Liver (tissue), 9 donors: ENCODE measurements around the gene LGALS9. TPM values are rescaled to one million over a fixed set of nuclear protein-coding genes. Genes with fewer than 3 reads are reported as not detected.

Experiments used
- DNase-seq: peaks from one replicate; pipeline ENCODE4 v3.0.0-alpha.2; 2017; ENCODE audit warnings: low spot score
- H3K27ac ChIP-seq, 2 donors: one replicate each; pipeline ENCODE4 v1.7.0; 2013; ENCODE audit warnings: inconsistent platforms in 2 of 2, low read length in 2 of 2, control low read depth in 1 of 2, low read depth in 1 of 2, mild to moderate bottlenecking in 1 of 2
- H3K27me3 ChIP-seq, 4 donors: one replicate each; pipeline versions ENCODE4 v1.6.1 to v1.7.0; 2013; ENCODE audit warnings: low read length in 3 of 4, inconsistent platforms in 1 of 4, mild to moderate bottlenecking in 1 of 4, moderate library complexity in 1 of 4; ENCODE audit not compliant: control insufficient read depth in 4 of 4, insufficient read depth in 4 of 4
- H3K36me3 ChIP-seq, 4 donors: one replicate each; pipeline versions ENCODE4 v1.6.1 to v1.7.0; 2013; ENCODE audit warnings: low read length in 3 of 4, mild to moderate bottlenecking in 3 of 4, low read depth in 1 of 4, moderate library complexity in 1 of 4; ENCODE audit not compliant: control insufficient read depth in 4 of 4, insufficient read depth in 3 of 4
- H3K4me1 ChIP-seq, 4 donors: one replicate each; pipeline versions ENCODE4 v1.6.1 to v1.7.0; 2013; ENCODE audit warnings: low read length in 3 of 4, mild to moderate bottlenecking in 3 of 4, moderate library complexity in 1 of 4; ENCODE audit not compliant: control insufficient read depth in 4 of 4, insufficient read depth in 4 of 4
- H3K4me3 ChIP-seq, 3 donors: one replicate each; pipeline versions ENCODE4 v1.6.1 to v1.7.0; 2013; ENCODE audit warnings: low read length in 3 of 3, control low read depth in 1 of 3, low read depth in 1 of 3, mild to moderate bottlenecking in 1 of 3
- H3K9ac ChIP-seq, 2 donors: one replicate each; pipeline ENCODE4 v1.7.0; 2013; ENCODE audit warnings: low read length in 2 of 2, mild to moderate bottlenecking in 2 of 2, moderate library complexity in 2 of 2, control low read depth in 1 of 2, low read depth in 1 of 2
- H3K9me3 ChIP-seq, 4 donors: one replicate each; pipeline versions ENCODE4 v1.6.1 to v1.7.0; 2013; ENCODE audit warnings: low read length in 3 of 4; ENCODE audit not compliant: control insufficient read depth in 4 of 4
- ATF3 ChIP-seq: IDR thresholded peaks from 2 replicates; pipeline ENCODE4 v1.6.1; 2016; ENCODE audit warnings: antibody characterized with exemption
- CTCF ChIP-seq: fragments of 150-350 bp; IDR thresholded peaks from 2 replicates; pipeline ENCODE4 v1.5.1; 2017; ENCODE audit warnings: improper control_type of control experiment, low read depth, low read length; ENCODE audit not compliant: missing input control
- EGR1 ChIP-seq, 2 donors: IDR thresholded peaks; 2 replicates each; pipeline ENCODE4 v1.6.1; 2016 to 2018; ENCODE audit warnings: antibody characterized with exemption in 2 of 2, low read depth in 2 of 2
- FOXA1 ChIP-seq: IDR thresholded peaks from 2 replicates; pipeline ENCODE4 v1.6.1; 2016; ENCODE audit warnings: antibody characterized with exemption
- FOXA2 ChIP-seq: IDR thresholded peaks from 2 replicates; pipeline ENCODE4 v1.6.1; 2016; ENCODE audit warnings: antibody characterized with exemption
- GABPA ChIP-seq, 2 donors: IDR thresholded peaks in 1 of 2; conservative IDR thresholded peaks in 1 of 2; 2 replicates each; pipeline ENCODE4 v1.6.1; 2016; ENCODE audit warnings: antibody characterized with exemption in 2 of 2, mild to moderate bottlenecking in 1 of 2, moderate library complexity in 1 of 2
- HNF4A ChIP-seq, 2 donors: conservative IDR thresholded peaks; 2 replicates each; pipeline ENCODE4 v1.6.1; 2016; ENCODE audit warnings: antibody characterized with exemption in 2 of 2, mild to moderate bottlenecking in 2 of 2
- HNF4G ChIP-seq: IDR thresholded peaks from 2 replicates; pipeline ENCODE4 v1.6.1; 2016; ENCODE audit warnings: antibody characterized with exemption
- JUND ChIP-seq, 2 donors: IDR thresholded peaks; 2 replicates each; pipeline ENCODE4 v1.6.1; 2016; ENCODE audit warnings: antibody characterized with exemption in 2 of 2
- NR2F2 ChIP-seq: IDR thresholded peaks from 2 replicates; pipeline ENCODE4 v1.6.1; 2016; ENCODE audit warnings: antibody characterized with exemption
- RAD21 ChIP-seq, 2 donors: IDR thresholded peaks; 2 replicates each; pipeline ENCODE4 v1.6.1; 2016; ENCODE audit warnings: antibody characterized with exemption in 2 of 2, mild to moderate bottlenecking in 2 of 2
- RXRA ChIP-seq, 2 donors: IDR thresholded peaks; 2 replicates each; pipeline ENCODE4 v1.6.1; 2017 to 2018; ENCODE audit warnings: antibody characterized with exemption in 2 of 2, mild to moderate bottlenecking in 1 of 2
- SP1 ChIP-seq: IDR thresholded peaks from 2 replicates; pipeline ENCODE4 v1.6.1; 2018; ENCODE audit warnings: antibody characterized with exemption, mild to moderate bottlenecking
- TAF1 ChIP-seq: conservative IDR thresholded peaks from 2 replicates; pipeline ENCODE4 v1.6.1; 2016; ENCODE audit warnings: antibody characterized with exemption, mild to moderate bottlenecking
- WGBS: extraction: QIAGEN DNeasy Blood & Tissue Kit; methylation state at CpG from one replicate; pipeline ENCODE4 v1.1.7; 2013; 5-methylcytosine and 5-hydroxymethylcytosine counted together
- polyA plus RNA-seq, 2 donors: library from polyadenylated mRNA; stranded (reverse) in 1 of 2; unstranded in 1 of 2; fragments of 200-250 nt in 1 of 2; fragments of >200 nt in 1 of 2; fragmentation: Nextera tagmentation in 1 of 2; extraction: Ambion mirVana in 1 of 2; gene quantifications; one replicate each; pipeline versions ENCODE4 v1.2.1 to v1.2.3, GENCODE V29; 2013 to 2015
- total RNA-seq, 2 donors: library from RNA; depleted of rRNA; stranded (reverse); fragments of >200 nt; gene quantifications; one replicate each; pipeline ENCODE4 v1.2.3, GENCODE V29; 2014
- TF ChIP-seq, protein P1 (sequence below): IDR thresholded peaks from 2 replicates; pipeline ENCODE4 v1.6.1; 2016; ENCODE audit warnings: antibody characterized with exemption
- TF ChIP-seq, protein P2 (sequence below): IDR thresholded peaks from 2 replicates; pipeline ENCODE4 v1.6.1; 2016; ENCODE audit warnings: antibody characterized with exemption
- TF ChIP-seq, protein P3 (sequence below): IDR thresholded peaks from 2 replicates; pipeline ENCODE4 v1.6.1; 2016; ENCODE audit warnings: antibody characterized with exemption, mild to moderate bottlenecking
- donor health status: healthy.
- donor health status: healthy.
- donor health status: healthy.
- donor health status: healthy.
- donor health status: healthy.

Gene LGALS9
- total and polyA plus RNA-seq, 4 donors: 6.1 to 24.7 (median 13.5) TPM

GRCh38 chr17:27664606-27664965 is 33.6 kb downstream of the LGALS9 start:
- no peak for DNase-seq
- 82% methylated on average over 2 of the region's 2 CpGs for WGBS
- TF ChIP-seq GABPA (IDR thresholded peaks at IDR 0.05 in 1 of 2, conservative IDR thresholded peaks at IDR 0.05 in 1 of 2) (no peak), TAF1 (no peak), FOXA2 (no peak), CTCF (no peak), NR2F2 (no peak), HNF4A (conservative IDR thresholded peaks at IDR 0.05) (no peak), EGR1 (IDR thresholded peaks at IDR 0.05; ENCODE audit: low read depth in 2 of 2) (no peak), RXRA (IDR thresholded peaks at IDR 0.05) (no peak), JUND (IDR thresholded peaks at IDR 0.05) (no peak), FOXA1 (no peak), SP1 (no peak), RAD21 (IDR thresholded peaks at IDR 0.05) (no peak)
- TF ChIP-seq, protein P1, sequence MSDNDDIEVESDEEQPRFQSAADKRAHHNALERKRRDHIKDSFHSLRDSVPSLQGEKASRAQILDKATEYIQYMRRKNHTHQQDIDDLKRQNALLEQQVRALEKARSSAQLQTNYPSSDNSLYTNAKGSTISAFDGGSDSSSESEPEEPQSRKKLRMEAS: no peak
- TF ChIP-seq, protein P2, sequence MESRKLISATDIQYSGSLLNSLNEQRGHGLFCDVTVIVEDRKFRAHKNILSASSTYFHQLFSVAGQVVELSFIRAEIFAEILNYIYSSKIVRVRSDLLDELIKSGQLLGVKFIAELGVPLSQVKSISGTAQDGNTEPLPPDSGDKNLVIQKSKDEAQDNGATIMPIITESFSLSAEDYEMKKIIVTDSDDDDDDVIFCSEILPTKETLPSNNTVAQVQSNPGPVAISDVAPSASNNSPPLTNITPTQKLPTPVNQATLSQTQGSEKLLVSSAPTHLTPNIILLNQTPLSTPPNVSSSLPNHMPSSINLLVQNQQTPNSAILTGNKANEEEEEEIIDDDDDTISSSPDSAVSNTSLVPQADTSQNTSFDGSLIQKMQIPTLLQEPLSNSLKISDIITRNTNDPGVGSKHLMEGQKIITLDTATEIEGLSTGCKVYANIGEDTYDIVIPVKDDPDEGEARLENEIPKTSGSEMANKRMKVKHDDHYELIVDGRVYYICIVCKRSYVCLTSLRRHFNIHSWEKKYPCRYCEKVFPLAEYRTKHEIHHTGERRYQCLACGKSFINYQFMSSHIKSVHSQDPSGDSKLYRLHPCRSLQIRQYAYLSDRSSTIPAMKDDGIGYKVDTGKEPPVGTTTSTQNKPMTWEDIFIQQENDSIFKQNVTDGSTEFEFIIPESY: no peak
- TF ChIP-seq, protein P3, sequence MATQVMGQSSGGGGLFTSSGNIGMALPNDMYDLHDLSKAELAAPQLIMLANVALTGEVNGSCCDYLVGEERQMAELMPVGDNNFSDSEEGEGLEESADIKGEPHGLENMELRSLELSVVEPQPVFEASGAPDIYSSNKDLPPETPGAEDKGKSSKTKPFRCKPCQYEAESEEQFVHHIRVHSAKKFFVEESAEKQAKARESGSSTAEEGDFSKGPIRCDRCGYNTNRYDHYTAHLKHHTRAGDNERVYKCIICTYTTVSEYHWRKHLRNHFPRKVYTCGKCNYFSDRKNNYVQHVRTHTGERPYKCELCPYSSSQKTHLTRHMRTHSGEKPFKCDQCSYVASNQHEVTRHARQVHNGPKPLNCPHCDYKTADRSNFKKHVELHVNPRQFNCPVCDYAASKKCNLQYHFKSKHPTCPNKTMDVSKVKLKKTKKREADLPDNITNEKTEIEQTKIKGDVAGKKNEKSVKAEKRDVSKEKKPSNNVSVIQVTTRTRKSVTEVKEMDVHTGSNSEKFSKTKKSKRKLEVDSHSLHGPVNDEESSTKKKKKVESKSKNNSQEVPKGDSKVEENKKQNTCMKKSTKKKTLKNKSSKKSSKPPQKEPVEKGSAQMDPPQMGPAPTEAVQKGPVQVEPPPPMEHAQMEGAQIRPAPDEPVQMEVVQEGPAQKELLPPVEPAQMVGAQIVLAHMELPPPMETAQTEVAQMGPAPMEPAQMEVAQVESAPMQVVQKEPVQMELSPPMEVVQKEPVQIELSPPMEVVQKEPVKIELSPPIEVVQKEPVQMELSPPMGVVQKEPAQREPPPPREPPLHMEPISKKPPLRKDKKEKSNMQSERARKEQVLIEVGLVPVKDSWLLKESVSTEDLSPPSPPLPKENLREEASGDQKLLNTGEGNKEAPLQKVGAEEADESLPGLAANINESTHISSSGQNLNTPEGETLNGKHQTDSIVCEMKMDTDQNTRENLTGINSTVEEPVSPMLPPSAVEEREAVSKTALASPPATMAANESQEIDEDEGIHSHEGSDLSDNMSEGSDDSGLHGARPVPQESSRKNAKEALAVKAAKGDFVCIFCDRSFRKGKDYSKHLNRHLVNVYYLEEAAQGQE: no peak
- Histone ChIP-seq H3K36me3 (no peaks in the 10 kb centered on the region), H3K9me3 (no peaks in the 10 kb centered on the region), H3K27ac (no peak overlapping the region), H3K4me1 (no peaks in the 10 kb centered on the region), H3K27me3 (no peaks in the 10 kb centered on the region), H3K4me3 (no peak overlapping the region), H3K9ac (no peak overlapping the region)

GRCh38 chr17:27665549-27665948 is 34.6 kb downstream of the LGALS9 start:
- no peak overlapping the region for H3K9ac ChIP-seq
- 87% methylated on average over 4 of the region's 4 CpGs for WGBS
- H3K4me1 ChIP-seq: no peaks in the 10 kb centered on the region
- H3K36me3 ChIP-seq: no peaks in the 10 kb centered on the region
- no peaks in the 10 kb centered on the region for H3K27me3 ChIP-seq
- no peaks in the 10 kb centered on the region for H3K9me3 ChIP-seq
- no peak overlapping the region for H3K27ac ChIP-seq
- DNase-seq: no peak
- no peak overlapping the region for H3K4me3 ChIP-seq
- no peak for TF ChIP-seq ATF3
- TF ChIP-seq CTCF: no peak
- no peak for TF ChIP-seq SP1
- no peak for TF ChIP-seq EGR1 (IDR thresholded peaks at IDR 0.05; ENCODE audit: low read depth in 2 of 2)
- TF ChIP-seq NR2F2: no peak
- no peak for TF ChIP-seq TAF1
- no peak for TF ChIP-seq GABPA (IDR thresholded peaks at IDR 0.05 in 1 of 2, conservative IDR thresholded peaks at IDR 0.05 in 1 of 2)
- TF ChIP-seq HNF4G: no peak
- TF ChIP-seq, protein P2: no peak
- TF ChIP-seq HNF4A (conservative IDR thresholded peaks at IDR 0.05): no peak
- TF ChIP-seq FOXA2: no peak
- TF ChIP-seq, protein P1: no peak
- TF ChIP-seq RXRA (IDR thresholded peaks at IDR 0.05): no peak
- no peak for TF ChIP-seq JUND (IDR thresholded peaks at IDR 0.05)
- no peak for TF ChIP-seq RAD21 (IDR thresholded peaks at IDR 0.05)
